Measurements from ENCODE around the gene OR2F2.

Gene OR2F2

GRCh38 chr7:143980746-143981510, 45.9 kb downstream of the OR2F2 start:
- no peak for DNase-seq

GRCh38 chr7:143983960-143984359, 48.9 kb downstream of the OR2F2 start:
- DNase-seq: no peak
